CD4-positive, alpha-beta memory T cell (primary cell): Measurements from ENCODE around the gene SNED1. TPM values are rescaled to one million over a fixed set of nuclear protein-coding genes. Genes with fewer than 3 reads are reported as not detected.

Source experiments
- CTCF ChIA-PET: fragments of 350-600 bp; sonication (Branson Sonifier 250); formaldehyde crosslinking; loops from one replicate; lab custom pipeline; 2021; ENCODE audit warnings: inconsistent platforms; ENCODE audit not compliant: partially characterized antibody; lab: Charles Lee
- POLR2A ChIA-PET: fragments of 350-600 bp; sonication (Branson Sonifier 250); formaldehyde crosslinking; loops from one replicate; lab custom pipeline; 2021; ENCODE audit not compliant: partially characterized antibody; lab: Charles Lee
- DNase-seq, 5 donors: peaks; one replicate each; pipeline versions ENCODE4 v3.0.0 to v3.0.0-alpha.2; 2020 to 2022; ENCODE audit warnings: mixed read lengths in 1 of 5
- H3K27ac ChIP-seq: one replicate; pipeline ENCODE4 v1.7.0; 2013; ENCODE audit warnings: low read depth, low read length
- H3K27me3 ChIP-seq: 2 replicates; pipeline ENCODE4 v1.7.0; 2013; ENCODE audit warnings: mild to moderate bottlenecking, low read length, moderate library complexity; ENCODE audit not compliant: insufficient read depth
- H3K36me3 ChIP-seq: 2 replicates; pipeline ENCODE4 v1.7.0; 2013; ENCODE audit warnings: mild to moderate bottlenecking, low read length, moderate library complexity; ENCODE audit not compliant: insufficient read depth
- H3K4me1 ChIP-seq: 2 replicates; pipeline ENCODE4 v1.7.0; 2013; ENCODE audit warnings: mild to moderate bottlenecking, low read length, moderate library complexity; ENCODE audit not compliant: insufficient read depth
- H3K4me3 ChIP-seq, 2 donors: one replicate each; pipeline ENCODE4 v1.7.0; 2013; ENCODE audit warnings: low read length in 2 of 2, mild to moderate bottlenecking in 1 of 2
- H3K9me3 ChIP-seq, 2 donors: one replicate each; pipeline ENCODE4 v1.7.0; 2013; ENCODE audit warnings: low read length in 2 of 2, control low read depth in 1 of 2; ENCODE audit not compliant: control insufficient read depth in 1 of 2
- H3K27ac Mint-ChIP-seq, 7 donors: one replicate each; pipeline ENCODE4 v1.8.0; 2020 to 2021; ENCODE audit warnings: mixed read lengths in 7 of 7, mild to moderate bottlenecking in 6 of 7, inconsistent platforms in 3 of 7, moderate library complexity in 3 of 7
- H3K27me3 Mint-ChIP-seq, 2 donors: one replicate each; pipeline ENCODE4 v1.8.0; 2020 to 2021; ENCODE audit warnings: mixed read lengths in 2 of 2
- H3K36me3 Mint-ChIP-seq, 2 donors: one replicate each; pipeline ENCODE4 v1.8.0; 2020 to 2021; ENCODE audit warnings: mixed read lengths in 2 of 2, inconsistent platforms in 1 of 2, mild to moderate bottlenecking in 1 of 2
- H3K4me1 Mint-ChIP-seq, 4 donors: one replicate each; pipeline ENCODE4 v1.8.0; 2020 to 2021; ENCODE audit warnings: mixed read lengths in 4 of 4, mild to moderate bottlenecking in 1 of 4
- H3K4me3 Mint-ChIP-seq, 8 donors: one replicate each; pipeline ENCODE4 v1.8.0; 2020 to 2021; ENCODE audit warnings: mixed read lengths in 8 of 8, mild to moderate bottlenecking in 7 of 8, moderate library complexity in 6 of 8, inconsistent platforms in 3 of 8
- H3K9me3 Mint-ChIP-seq, 8 donors: one replicate each; pipeline ENCODE4 v1.8.0; 2020 to 2021; ENCODE audit warnings: mixed read lengths in 8 of 8, mild to moderate bottlenecking in 5 of 8, inconsistent platforms in 3 of 8, moderate library complexity in 1 of 8
- intact Hi-C: fragments of 100-400 bp; cut with micrococcal nuclease; formaldehyde crosslinking; loops from one replicate; pipeline ENCODE4 v1.15.1; 2023
- polyA plus RNA-seq, 2 donors: library from polyadenylated mRNA; unstranded; fragments of 300-500 nt; fragmentation: Illumina TruSeq; gene quantifications; one replicate each; pipeline ENCODE4 v1.2.3, GENCODE V29; 2021
- total RNA-seq, 2 experiments: library from RNA; stranded (reverse); gene quantifications; one replicate each; pipeline ENCODE4 v1.2.3, GENCODE V29; 2021

SNED1 gene
- total and polyA plus RNA-seq, 4 experiments from 2014 or later = 1.6 to 90.1 (median 44.2) TPM

GRCh38 chr2:240982821-240983281 lies 15.6 kb upstream of the SNED1 start:
- Histone ChIP-seq H3K9me3 (no peaks in the 10 kb centered on the region), H3K4me3 (no peak overlapping the region), H3K27ac (no peak overlapping the region), H3K27me3 (no peaks in the 10 kb centered on the region), H3K36me3 (no peaks in the 10 kb centered on the region), H3K4me1 (no peaks in the 10 kb centered on the region)
- no peak overlapping the region for H3K4me3 Mint-ChIP-seq
- H3K4me1 Mint-ChIP-seq = peaks cover 0 to 5% (median 5%) of the 10 kb centered on the region in 4 donors
- DNase-seq = no peak
- H3K9me3 Mint-ChIP-seq = no peaks in the 10 kb centered on the region
- intact Hi-C loops = loop anchor here (5.0 kb wide), 1 partner anchor 169 kb away; the partner anchor contains the start of gene PPP1R7
- peaks cover 0 to 4% of the 10 kb centered on the region in 2 donors for H3K27me3 Mint-ChIP-seq
- POLR2A ChIA-PET = interaction anchor here (0.9 to 1.2 kb wide), 3 partner anchors 80 to 168 kb away, joined by 3 to 5 read pairs (median 3); partner anchors contain the start of gene PPP1R7
- peak overlapping the region in 1 of 7 donors; percentile 18 for H3K27ac Mint-ChIP-seq
- no peaks in the 10 kb centered on the region for H3K36me3 Mint-ChIP-seq
- CTCF ChIA-PET = interaction anchor here (1.1 to 1.2 kb wide), 3 partner anchors 9 to 166 kb away, joined by 4 to 9 read pairs (median 6); partner anchors contain the start of gene PASK

DNA sequence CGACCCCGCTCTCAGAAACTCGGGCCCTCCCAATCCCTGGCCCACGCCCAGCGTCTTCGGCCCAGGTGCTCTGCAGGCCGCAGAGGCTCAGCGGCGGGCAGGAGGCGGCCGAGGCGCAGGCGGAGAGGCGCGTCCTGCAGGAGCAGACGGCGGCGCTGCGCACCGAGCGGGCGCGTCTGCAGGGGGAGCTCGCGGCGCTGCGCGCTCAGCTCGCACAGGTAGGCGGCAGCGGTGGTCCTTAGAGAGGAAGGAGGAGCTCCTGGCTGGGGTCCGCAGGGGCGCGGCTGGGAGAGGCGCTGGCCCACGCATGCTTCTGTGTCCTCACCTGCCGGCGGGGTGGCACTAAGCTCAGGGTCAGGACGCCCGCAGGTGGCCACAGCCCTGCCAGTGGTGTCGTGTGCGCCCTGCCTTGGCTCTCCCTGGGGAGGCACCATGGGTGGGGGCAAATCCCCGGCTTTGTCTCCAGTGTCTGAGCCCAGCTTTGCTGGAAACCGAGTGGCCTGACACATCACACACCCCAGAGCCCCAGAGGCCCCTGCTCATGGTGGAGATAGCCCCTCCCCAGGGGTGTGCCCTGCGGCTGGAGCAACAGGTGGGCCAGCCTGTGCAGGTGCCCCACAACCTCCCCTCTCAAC lies 14.9 kb upstream of the SNED1 start:
- Histone ChIP-seq H3K4me3 (no peak overlapping the region), H3K36me3 (no peaks in the 10 kb centered on the region), H3K4me1 (no peaks in the 10 kb centered on the region), H3K27ac (no peak overlapping the region), H3K27me3 (no peaks in the 10 kb centered on the region), H3K9me3 (no peaks in the 10 kb centered on the region)
- ChIA-PET POLR2A (interaction anchor here (0.9 to 1.2 kb wide), 3 partner anchors 79 to 167 kb away, joined by 3 to 5 read pairs (median 3); partner anchors contain the start of gene PPP1R7), CTCF (interaction anchor here (0.7 to 1.2 kb wide), 7 partner anchors 8 to 234 kb away, joined by 3 to 9 read pairs (median 4); partner anchors contain the start of gene PASK)
- Mint-ChIP-seq H3K27ac (no peak overlapping the region), H3K4me3 (no peak overlapping the region), H3K27me3 (peaks cover 0 to 4% of the 10 kb centered on the region in 2 donors), H3K9me3 (no peaks in the 10 kb centered on the region), H3K4me1 (peaks cover 0 to 5% (median 5%) of the 10 kb centered on the region in 4 donors), H3K36me3 (no peaks in the 10 kb centered on the region)
- intact Hi-C loops = loop anchor here (5.0 kb wide), 1 partner anchor 169 kb away; the partner anchor contains the start of gene PPP1R7
- peak in 4 of 5 donors; percentile 14 to 30 (median 24) for DNase-seq

GRCh38 chr2:240983996-240984498 lies 14.4 kb upstream of the SNED1 start:
- ChIA-PET CTCF (interaction anchor here (0.7 to 1.2 kb wide), 7 partner anchors 8 to 233 kb away, joined by 3 to 9 read pairs (median 4); partner anchors contain the start of gene PASK), POLR2A (interaction anchor here (0.9 to 1.2 kb wide), 3 partner anchors 78 to 166 kb away, joined by 3 to 5 read pairs (median 3); partner anchors contain the start of gene PPP1R7)
- Histone ChIP-seq H3K9me3 (no peaks in the 10 kb centered on the region), H3K4me3 (no peak overlapping the region), H3K27me3 (no peaks in the 10 kb centered on the region), H3K36me3 (no peaks in the 10 kb centered on the region), H3K4me1 (no peaks in the 10 kb centered on the region), H3K27ac (no peak overlapping the region)
- H3K27ac Mint-ChIP-seq = no peak overlapping the region
- DNase-seq = no peak
- peaks cover 0 to 4% of the 10 kb centered on the region in 2 donors for H3K27me3 Mint-ChIP-seq
- peaks cover 0 to 5% (median 5%) of the 10 kb centered on the region in 4 donors for H3K4me1 Mint-ChIP-seq
- H3K4me3 Mint-ChIP-seq = no peak overlapping the region
- no peaks in the 10 kb centered on the region for H3K36me3 Mint-ChIP-seq
- intact Hi-C loops = loop anchor here (5.0 kb wide), 1 partner anchor 168 kb away; the partner anchor contains the start of gene PPP1R7
- no peaks in the 10 kb centered on the region for H3K9me3 Mint-ChIP-seq

DNA sequence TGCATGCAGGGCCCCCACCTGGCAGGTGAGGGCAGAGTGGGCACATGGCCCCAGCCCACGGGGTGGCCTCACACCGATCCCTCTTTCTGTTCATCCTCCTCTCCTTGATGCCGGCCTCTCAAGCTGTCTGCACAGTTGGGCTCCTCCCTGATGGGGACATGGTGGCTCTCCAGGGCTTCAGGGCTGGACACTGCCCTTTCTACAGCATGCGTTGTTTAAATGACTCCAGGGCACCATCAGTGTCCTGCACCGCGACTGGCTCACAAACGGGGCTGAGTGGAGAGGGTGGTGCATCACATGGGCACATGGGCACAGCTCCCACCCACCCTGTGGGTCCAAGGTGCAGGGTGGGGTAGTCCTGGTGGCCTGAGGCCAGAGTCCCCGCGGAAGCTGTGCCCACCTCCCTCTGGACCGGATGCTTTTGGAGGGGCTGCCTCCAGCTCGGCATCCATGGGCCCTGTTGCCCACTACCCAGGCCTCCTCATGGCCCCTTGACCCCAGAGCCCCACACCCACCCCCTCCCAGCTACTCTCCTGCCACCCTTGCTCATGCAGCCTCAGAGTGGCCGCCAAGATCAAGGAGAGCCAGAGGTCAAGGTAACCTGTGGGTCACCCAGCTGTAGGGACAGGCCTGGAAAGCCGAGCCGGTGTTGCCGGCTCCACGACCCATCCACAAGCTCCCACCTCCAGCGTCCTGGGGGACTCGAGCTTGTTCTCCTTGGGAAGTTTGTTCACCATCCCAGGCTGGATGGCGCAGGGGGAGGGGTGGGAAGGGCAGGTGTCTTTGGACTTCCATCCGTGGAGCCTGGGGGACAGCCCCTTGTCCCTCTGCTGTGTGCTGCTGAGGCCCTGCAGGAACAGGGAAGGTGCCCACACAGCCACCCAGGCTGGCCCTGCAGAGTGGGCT lies 12.3 kb upstream of the SNED1 start:
- H3K9me3 Mint-ChIP-seq = no peaks in the 10 kb centered on the region
- Histone ChIP-seq H3K36me3 (no peaks in the 10 kb centered on the region), H3K27me3 (no peaks in the 10 kb centered on the region), H3K27ac (no peak overlapping the region), H3K4me1 (no peaks in the 10 kb centered on the region), H3K4me3 (no peak overlapping the region), H3K9me3 (no peaks in the 10 kb centered on the region)
- ChIA-PET CTCF (interaction anchor here (1.0 kb wide), 1 partner anchor 74 kb away, joined by 3 read pairs; no protein-coding TSS in a partner anchor), POLR2A (no interaction called here)
- intact Hi-C loops = no loop called here
- peaks cover 0 to 4% of the 10 kb centered on the region in 2 donors for H3K27me3 Mint-ChIP-seq
- peaks cover 1 to 5% (median 5%) of the 10 kb centered on the region in 4 donors for H3K4me1 Mint-ChIP-seq
- H3K27ac Mint-ChIP-seq = no peak overlapping the region
- DNase-seq = no peak
- H3K36me3 Mint-ChIP-seq = no peaks in the 10 kb centered on the region
- H3K4me3 Mint-ChIP-seq = no peak overlapping the region

DNA sequence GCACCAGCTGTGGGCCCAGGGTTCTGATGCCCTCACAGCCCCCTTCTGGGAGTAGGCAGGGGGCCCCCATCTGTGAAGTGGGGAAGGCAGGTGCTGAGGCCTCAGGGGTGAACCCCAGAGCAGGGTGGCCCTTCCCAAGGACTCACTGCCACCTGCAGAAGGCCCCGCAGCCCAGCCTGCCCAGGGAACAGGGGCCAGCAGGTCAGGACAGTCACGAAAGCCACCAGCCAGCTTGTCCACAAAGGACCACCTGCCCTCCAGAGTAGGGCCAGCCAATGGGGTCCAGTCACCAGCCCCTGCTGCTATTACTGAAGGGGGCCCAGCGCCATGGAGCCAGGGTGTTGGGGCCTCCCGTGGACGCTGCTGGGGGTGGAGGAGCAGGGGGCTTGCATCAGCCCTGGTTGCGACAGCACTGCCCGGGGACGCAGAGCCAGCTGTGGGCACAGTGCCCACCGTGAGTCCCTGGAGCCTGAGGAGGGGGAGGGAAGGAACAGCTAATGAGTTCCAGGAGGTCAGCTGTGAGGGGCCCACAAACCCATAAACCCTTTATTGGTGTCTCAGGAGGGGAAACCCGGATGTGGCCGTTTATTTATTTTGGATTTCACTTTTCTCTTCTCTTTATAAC lies 11.5 kb upstream of the SNED1 start:
- no peaks in the 10 kb centered on the region for H3K9me3 ChIP-seq
- no peaks in the 10 kb centered on the region for H3K9me3 Mint-ChIP-seq
- no peaks in the 10 kb centered on the region for H3K36me3 Mint-ChIP-seq
- H3K27me3 Mint-ChIP-seq = peaks cover 0 to under 1% of the 10 kb centered on the region in 2 donors
- H3K4me3 ChIP-seq = no peak overlapping the region
- DNase-seq = no peak
- no peaks in the 10 kb centered on the region for H3K36me3 ChIP-seq
- ChIA-PET POLR2A (no interaction called here), CTCF (interaction anchor here (1.0 kb wide), 1 partner anchor 75 kb away, joined by 3 read pairs; no protein-coding TSS in a partner anchor)
- no peak overlapping the region for H3K27ac ChIP-seq
- intact Hi-C loops = no loop called here
- H3K4me3 Mint-ChIP-seq = no peak overlapping the region
- H3K4me1 Mint-ChIP-seq = peaks cover 1 to 5% (median 5%) of the 10 kb centered on the region in 4 donors
- no peaks in the 10 kb centered on the region for H3K4me1 ChIP-seq
- no peaks in the 10 kb centered on the region for H3K27me3 ChIP-seq
- H3K27ac Mint-ChIP-seq = no peak overlapping the region

DNA sequence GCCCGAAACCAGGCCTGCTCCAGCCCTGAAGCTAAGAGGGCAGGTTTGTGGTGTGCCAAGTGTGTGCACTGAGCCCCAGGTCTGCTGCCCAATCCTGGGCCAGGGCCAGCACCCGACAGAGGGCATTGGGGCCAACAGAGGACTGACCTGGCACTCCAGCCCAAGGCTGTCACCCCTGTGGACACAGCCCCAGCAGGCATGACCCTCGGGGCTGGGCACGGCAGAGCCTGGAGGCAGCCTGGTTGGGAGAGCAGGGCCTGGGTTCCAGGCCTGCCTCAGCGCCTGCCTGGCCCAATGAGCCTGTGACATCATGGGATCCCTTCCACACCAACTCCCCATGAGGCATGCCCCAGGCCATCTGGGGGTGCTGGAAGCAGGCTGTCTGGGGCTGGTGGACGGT lies 10.8 kb upstream of the SNED1 start:
- Mint-ChIP-seq H3K4me3 (no peak overlapping the region), H3K9me3 (no peaks in the 10 kb centered on the region), H3K4me1 (peaks cover 1 to 5% (median 5%) of the 10 kb centered on the region in 4 donors), H3K36me3 (no peaks in the 10 kb centered on the region), H3K27ac (peak overlapping the region in 1 of 7 donors; percentile 4), H3K27me3 (no peaks in the 10 kb centered on the region)
- Histone ChIP-seq H3K4me1 (no peaks in the 10 kb centered on the region), H3K36me3 (no peaks in the 10 kb centered on the region), H3K27me3 (no peaks in the 10 kb centered on the region), H3K4me3 (no peak overlapping the region), H3K9me3 (no peaks in the 10 kb centered on the region), H3K27ac (no peak overlapping the region)
- ChIA-PET CTCF (no interaction called here), POLR2A (no interaction called here)
- intact Hi-C loops = no loop called here
- no peak for DNase-seq
